HG02973 (cell line): Measurements from ENCODE around the gene TMEM51.

Source experiments
- ATAC-seq: cut with Tn5 transposase; IDR thresholded peaks from one replicate; pipeline ENCODE4 v1.9.1; 2021; ENCODE audit warnings: moderate library complexity; ENCODE audit not compliant: unreplicated experiment

The TMEM51 gene

DNA sequence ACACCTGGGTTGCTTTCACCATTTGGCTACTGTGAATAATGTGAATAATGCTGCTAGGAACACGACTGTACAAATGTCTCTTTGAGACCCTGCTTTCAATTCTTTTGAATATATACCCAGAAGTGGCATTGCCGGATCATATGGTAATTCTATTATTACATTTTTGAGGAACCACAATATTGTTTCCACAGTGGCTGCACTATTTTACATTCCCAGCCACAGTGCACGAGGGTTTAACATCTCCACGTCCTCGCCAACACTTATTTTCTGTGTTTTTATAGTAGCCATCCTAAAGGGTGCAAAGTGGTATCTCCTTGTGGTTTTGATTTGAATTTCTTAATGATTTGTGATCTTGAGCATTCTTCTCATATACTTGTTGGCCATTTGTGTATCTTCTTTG, 109.2 kb downstream of the TMEM51 start:
- no peak for ATAC-seq

DNA sequence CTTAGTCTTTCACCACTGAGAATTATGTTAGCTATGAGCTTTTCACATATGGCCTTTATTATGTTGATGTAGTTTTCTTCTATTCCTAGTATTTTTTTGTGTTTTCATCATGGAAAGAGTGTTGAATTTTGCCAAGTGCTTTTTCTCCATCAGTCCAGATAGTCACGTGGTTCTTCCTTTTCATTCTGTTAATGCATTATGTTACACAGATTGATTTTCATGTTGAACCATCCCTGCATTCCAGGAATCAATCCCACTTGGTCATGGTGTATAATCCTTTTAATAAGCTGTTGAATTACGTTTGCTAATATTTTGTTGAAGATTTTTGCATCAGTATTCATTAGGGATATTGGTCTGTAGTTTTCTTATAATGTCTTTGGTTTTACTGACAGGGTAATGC, 111.2 kb downstream of the TMEM51 start:
- no peak for ATAC-seq
